ENCODE data around the gene CCDC157.

- TF ChIP-seq CTCF (IDR thresholded peaks at IDR 0.05) (no peak), TAF1 (IDR thresholded peaks at IDR 0.05; ENCODE audit: borderline replicate concordance, low read depth, low read length) (no peak), TEAD4 (IDR thresholded peaks at IDR 0.05; ENCODE audit: borderline replicate concordance, insufficient read depth) (no peak), RFX5 (IDR thresholded peaks at IDR 0.05; ENCODE audit: low read length) (no peak), NFIC (IDR thresholded peaks at IDR 0.05; ENCODE audit: borderline replicate concordance) (no peak)
Observed at GRCh38 chr22:30385942-30386341, 29.1 kb downstream of the CCDC157 start.
